ENCODE results near the gene HTR6.

GRCh38 chr1:19650416-19651140, 14.1 kb upstream of the HTR6 start:
- TF ChIP-seq CTCF (IDR thresholded peaks at IDR 0.05) (no peak), POLR2A (IDR thresholded peaks at IDR 0.05) (no peak)
